ENCODE data around the gene ST8SIA4. TPM values are rescaled to one million over a fixed set of nuclear protein-coding genes. Genes with fewer than 3 reads are reported as not detected.

ST8SIA4 gene
- total RNA-seq, 2 donors from 2014 or later = 25.2 to 47.0 TPM

DNA sequence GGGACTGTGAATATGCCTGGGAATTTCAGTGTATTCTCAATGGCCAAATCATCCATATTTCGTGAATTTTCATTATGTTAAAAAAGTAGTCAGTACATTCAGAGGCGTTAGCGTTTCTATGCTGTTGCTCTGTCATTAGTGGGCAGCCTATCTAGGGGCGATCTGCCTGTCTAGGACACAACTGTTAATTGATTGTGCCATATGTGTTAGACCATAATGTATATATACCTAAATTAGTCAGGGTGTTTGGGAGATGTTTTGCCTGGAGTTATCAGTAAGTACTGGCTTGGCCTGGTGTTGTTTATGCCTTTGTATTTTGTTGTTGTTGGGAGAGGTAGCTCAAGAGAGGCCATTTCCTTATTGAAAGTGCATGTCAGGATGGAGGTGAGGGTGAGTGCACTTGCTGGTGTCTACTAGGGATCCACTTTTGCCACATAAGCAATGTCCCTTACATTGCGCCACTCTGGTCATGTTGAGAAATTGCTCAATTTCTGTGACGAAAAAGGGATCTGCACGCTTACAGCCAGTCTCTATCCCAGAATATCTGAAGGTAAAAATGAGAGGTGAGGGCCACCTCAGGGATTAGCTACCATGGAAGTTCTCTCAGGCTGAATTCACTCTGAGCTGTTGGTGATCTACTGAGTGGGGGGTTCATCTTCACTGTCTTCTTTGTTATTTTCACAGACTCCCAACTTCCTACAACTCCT is 123.3 kb downstream of the ST8SIA4 start:
- no peak for DNase-seq
- H3K9me3 Mint-ChIP-seq = peaks cover 20% of the 10 kb centered on the region
- H3K9ac ChIP-seq (ENCODE audit: extremely low read depth, low read length, poor library complexity, severe bottlenecking) = no peak overlapping the region
- no peak overlapping the region for H3K4me3 ChIP-seq (ENCODE audit: low read length)
- H3K27ac Mint-ChIP-seq = no peak overlapping the region
- no peaks in the 10 kb centered on the region for H3K4me1 Mint-ChIP-seq
- peaks cover 3% of the 10 kb centered on the region for H3K27me3 Mint-ChIP-seq (ENCODE audit: insufficient read depth)
- WGBS, 2 experiments (ENCODE audit: insufficient coverage in 1 of 2, insufficient read length in 1 of 2) = 94 to 97% methylated on average over 4 to 7 of the region's 7 CpGs
- H3K4me3 Mint-ChIP-seq = no peak overlapping the region
- H3K27ac ChIP-seq (ENCODE audit: low read depth, low read length) = no peak overlapping the region
- H3K36me3 ChIP-seq (ENCODE audit: control insufficient read depth, insufficient read depth, low read length) = no peaks in the 10 kb centered on the region
- no peaks in the 10 kb centered on the region for H3K36me3 Mint-ChIP-seq (ENCODE audit: low read depth)
- H3K9me3 ChIP-seq (ENCODE audit: control insufficient read depth, low read length) = no peaks in the 10 kb centered on the region
- TF ChIP-seq, protein P1, sequence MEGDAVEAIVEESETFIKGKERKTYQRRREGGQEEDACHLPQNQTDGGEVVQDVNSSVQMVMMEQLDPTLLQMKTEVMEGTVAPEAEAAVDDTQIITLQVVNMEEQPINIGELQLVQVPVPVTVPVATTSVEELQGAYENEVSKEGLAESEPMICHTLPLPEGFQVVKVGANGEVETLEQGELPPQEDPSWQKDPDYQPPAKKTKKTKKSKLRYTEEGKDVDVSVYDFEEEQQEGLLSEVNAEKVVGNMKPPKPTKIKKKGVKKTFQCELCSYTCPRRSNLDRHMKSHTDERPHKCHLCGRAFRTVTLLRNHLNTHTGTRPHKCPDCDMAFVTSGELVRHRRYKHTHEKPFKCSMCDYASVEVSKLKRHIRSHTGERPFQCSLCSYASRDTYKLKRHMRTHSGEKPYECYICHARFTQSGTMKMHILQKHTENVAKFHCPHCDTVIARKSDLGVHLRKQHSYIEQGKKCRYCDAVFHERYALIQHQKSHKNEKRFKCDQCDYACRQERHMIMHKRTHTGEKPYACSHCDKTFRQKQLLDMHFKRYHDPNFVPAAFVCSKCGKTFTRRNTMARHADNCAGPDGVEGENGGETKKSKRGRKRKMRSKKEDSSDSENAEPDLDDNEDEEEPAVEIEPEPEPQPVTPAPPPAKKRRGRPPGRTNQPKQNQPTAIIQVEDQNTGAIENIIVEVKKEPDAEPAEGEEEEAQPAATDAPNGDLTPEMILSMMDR (conservative IDR thresholded peaks at IDR 0.05) = no peak
- H3K27me3 ChIP-seq (ENCODE audit: control insufficient read depth, insufficient read depth, low read length, poor library complexity, severe bottlenecking) = no peaks in the 10 kb centered on the region
- H3K4me1 ChIP-seq (ENCODE audit: control insufficient read depth, insufficient read depth, low read length) = no peaks in the 10 kb centered on the region

DNA sequence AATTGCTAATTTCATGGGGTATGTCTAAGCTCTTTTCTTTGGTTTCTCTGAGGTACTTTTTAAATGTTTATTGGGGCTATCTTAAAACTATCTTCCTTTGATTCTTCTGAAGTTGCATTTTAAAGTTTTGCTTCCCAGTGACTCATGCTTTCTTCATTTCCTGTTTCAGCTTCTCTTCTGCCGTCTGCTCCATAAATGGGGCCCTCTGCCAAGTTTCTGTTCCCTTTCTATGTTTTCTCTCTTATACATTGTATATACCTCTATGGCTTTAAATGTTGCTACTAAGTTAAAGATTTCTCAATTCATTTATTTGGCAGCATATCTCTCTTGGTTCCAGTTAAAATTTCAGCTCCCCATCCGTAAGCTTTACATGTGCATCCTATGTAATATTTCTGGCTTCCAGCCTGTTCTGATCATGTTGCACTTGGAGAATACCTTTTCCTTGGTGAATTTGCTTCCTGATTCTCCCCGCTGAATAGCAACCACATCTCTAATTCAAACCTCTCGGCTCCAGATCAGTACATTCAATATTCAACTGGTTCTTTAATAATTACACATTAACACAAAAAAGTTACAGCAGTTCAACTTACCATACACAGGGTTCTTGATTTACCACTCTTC is 125.3 kb downstream of the ST8SIA4 start:
- Histone ChIP-seq H3K36me3 (ENCODE audit: control insufficient read depth, insufficient read depth, low read length) (no peaks in the 10 kb centered on the region), H3K9me3 (ENCODE audit: control insufficient read depth, low read length) (no peaks in the 10 kb centered on the region), H3K9ac (ENCODE audit: extremely low read depth, low read length, poor library complexity, severe bottlenecking) (no peak overlapping the region), H3K27me3 (ENCODE audit: control insufficient read depth, insufficient read depth, low read length, poor library complexity, severe bottlenecking) (no peaks in the 10 kb centered on the region), H3K4me3 (ENCODE audit: low read length) (no peak overlapping the region), H3K4me1 (ENCODE audit: control insufficient read depth, insufficient read depth, low read length) (no peaks in the 10 kb centered on the region), H3K27ac (ENCODE audit: low read depth, low read length) (no peak overlapping the region)
- Mint-ChIP-seq H3K36me3 (ENCODE audit: low read depth) (no peaks in the 10 kb centered on the region), H3K27me3 (ENCODE audit: insufficient read depth) (no peaks in the 10 kb centered on the region), H3K4me1 (peaks cover 4% of the 10 kb centered on the region), H3K27ac (no peak overlapping the region), H3K9me3 (peaks cover 10% of the 10 kb centered on the region), H3K4me3 (no peak overlapping the region)
- 83 to 94% methylated on average over 4 of the region's 4 CpGs for WGBS, 2 experiments (ENCODE audit: insufficient coverage in 1 of 2, insufficient read length in 1 of 2)
- DNase-seq = no peak
- TF ChIP-seq, protein P1 (conservative IDR thresholded peaks at IDR 0.05) = no peak

DNA sequence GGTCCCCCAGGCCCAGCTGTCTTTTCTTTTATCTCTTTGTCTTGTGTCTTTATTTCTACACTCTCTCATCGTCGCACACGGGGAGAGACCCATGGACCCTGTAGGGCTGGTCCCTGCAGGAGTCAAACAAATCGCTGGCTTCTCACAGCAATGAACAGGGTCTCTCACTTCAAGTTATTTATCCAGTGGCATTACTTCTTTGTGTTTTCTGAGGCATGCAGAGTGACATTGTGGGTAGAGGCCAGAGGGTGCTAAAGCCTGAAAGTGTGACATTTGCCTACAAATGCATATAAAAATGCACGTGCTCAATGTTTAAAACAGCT is 127.6 kb downstream of the ST8SIA4 start:
- Mint-ChIP-seq H3K4me3 (no peak overlapping the region), H3K27me3 (ENCODE audit: insufficient read depth) (no peaks in the 10 kb centered on the region), H3K27ac (no peak overlapping the region), H3K36me3 (ENCODE audit: low read depth) (no peaks in the 10 kb centered on the region), H3K9me3 (peaks cover 10% of the 10 kb centered on the region), H3K4me1 (peaks cover 15% of the 10 kb centered on the region)
- Histone ChIP-seq H3K36me3 (ENCODE audit: control insufficient read depth, insufficient read depth, low read length) (no peaks in the 10 kb centered on the region), H3K9me3 (ENCODE audit: control insufficient read depth, low read length) (no peaks in the 10 kb centered on the region), H3K4me3 (ENCODE audit: low read length) (no peak overlapping the region), H3K27ac (ENCODE audit: low read depth, low read length) (no peak overlapping the region), H3K9ac (ENCODE audit: extremely low read depth, low read length, poor library complexity, severe bottlenecking) (no peak overlapping the region), H3K27me3 (ENCODE audit: control insufficient read depth, insufficient read depth, low read length, poor library complexity, severe bottlenecking) (no peaks in the 10 kb centered on the region), H3K4me1 (ENCODE audit: control insufficient read depth, insufficient read depth, low read length) (no peaks in the 10 kb centered on the region)
- TF ChIP-seq, protein P1 (conservative IDR thresholded peaks at IDR 0.05) = no peak
- no peak for DNase-seq
- 71 to 89% methylated on average over 5 of the region's 5 CpGs for WGBS, 2 experiments (ENCODE audit: insufficient coverage in 1 of 2, insufficient read length in 1 of 2)
